Measurements from ENCODE around the gene GRIA3. TPM values are rescaled to one million over a fixed set of nuclear protein-coding genes. Genes with fewer than 3 reads are reported as not detected.

Gene GRIA3
- total RNA-seq, 1 experiment from 2014 or later = 0.06 TPM

GRCh38 chrX:123272630-123273029, 88.6 kb downstream of the GRIA3 start:
- DNase-seq (ENCODE audit: low spot score) = no peak

- DNase-seq (ENCODE audit: low spot score) = no peak
These were observed 90.7 kb downstream of the GRIA3 start for GRCh38 chrX:123274796-123275195.

DNA sequence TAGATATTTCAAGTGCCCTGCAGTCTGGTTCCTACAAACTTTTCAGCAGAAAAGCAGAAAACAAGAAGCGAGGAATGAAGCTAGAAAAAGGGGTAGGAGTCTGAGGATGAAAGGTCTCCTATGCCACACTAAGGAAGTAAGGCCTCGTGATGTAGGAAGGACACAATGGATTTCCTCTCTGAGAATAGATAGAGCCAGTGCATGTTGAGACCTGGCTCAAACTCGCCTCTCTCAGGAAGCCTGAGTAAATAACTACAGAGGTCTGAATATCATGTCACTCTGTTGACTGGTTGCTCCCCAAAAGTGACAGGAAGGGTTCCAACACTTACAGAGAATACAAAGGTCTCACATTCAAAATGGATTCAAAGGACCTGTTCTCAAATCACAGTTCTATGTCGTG, 93.3 kb downstream of the GRIA3 start:
- DNase-seq (ENCODE audit: low spot score) = no peak

DNA sequence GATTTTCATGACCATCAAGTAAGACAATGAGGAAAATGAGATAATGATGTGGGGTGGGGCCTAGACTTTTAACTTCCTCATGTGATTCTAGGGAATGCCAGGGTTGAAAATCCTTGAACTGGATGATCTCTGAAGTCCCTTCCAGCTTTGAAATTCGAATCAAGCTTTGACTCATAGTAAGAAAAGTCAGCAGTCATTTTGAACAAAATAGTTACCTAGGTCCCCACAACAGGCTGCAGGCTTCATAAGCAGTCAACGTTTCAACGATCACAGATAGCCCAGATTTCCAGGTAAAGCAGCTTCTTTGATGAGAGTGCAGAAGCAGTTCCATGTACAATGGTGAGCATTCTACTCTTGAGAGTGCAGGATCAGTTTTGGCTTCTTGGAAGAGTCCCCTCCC, 93.7 kb downstream of the GRIA3 start:
- no peak for DNase-seq (ENCODE audit: low spot score)

DNA sequence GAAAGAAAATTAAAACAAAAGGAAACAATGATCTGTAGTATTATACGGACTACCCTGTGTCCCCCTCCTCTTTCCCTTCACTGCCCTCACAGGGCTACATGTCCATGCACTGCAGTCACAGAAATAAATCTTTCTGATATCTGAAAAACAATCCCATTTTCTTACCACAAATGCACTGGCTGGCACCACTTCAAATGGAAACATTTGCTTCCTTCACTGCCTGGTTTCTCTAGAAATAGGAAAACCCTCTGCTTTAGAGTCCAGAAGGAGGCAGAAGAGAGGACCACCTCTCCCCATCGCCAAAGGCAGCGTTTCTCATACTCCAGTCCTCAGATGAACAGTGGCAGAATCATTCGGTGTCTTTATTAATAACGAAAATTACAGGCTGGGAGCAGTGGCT, 98.2 kb downstream of the GRIA3 start:
- no peak for DNase-seq (ENCODE audit: low spot score)

GRCh38 chrX:123283407-123283806, 99.3 kb downstream of the GRIA3 start:
- DNase-seq (ENCODE audit: low spot score) = peak; percentile 8

DNA sequence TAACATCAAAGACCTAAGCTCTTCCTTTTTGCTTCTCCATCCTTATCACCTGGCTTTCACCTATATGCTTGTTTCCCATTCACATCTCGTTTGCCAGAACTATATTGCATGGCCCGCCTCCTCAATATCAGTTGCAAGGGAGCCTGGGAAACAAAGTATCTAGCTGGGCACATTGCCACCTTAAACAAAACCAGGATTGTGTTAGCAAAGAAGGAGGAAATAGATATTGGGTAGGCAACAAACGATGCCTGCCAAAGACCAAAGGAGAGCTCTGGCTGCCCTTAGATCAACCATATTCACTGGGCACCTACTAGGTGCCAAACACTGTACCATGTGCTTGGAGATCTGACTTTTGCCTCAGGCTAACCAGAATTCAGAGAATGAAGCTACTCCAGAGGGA, 107.5 kb downstream of the GRIA3 start:
- no peak for DNase-seq (ENCODE audit: low spot score)

DNA sequence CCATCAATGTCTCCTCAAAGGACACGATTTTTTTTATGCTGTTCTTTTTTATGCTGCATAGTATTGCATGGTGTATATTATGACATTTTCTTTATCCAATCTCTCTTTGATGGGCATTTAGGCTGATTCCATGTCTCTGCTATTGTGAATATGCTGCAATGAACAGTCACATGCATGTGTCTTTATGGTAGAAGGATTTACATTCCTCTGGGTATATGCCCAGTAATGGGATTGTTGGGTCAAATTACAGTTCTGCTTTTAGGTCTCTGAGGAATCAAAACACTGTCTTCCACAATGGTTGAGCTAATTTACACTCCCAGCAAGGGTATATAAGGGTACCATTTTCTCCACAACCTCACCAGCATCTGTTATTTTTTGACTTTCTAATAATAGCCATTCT, 113.9 kb downstream of the GRIA3 start:
- DNase-seq (ENCODE audit: low spot score) = no peak

DNA sequence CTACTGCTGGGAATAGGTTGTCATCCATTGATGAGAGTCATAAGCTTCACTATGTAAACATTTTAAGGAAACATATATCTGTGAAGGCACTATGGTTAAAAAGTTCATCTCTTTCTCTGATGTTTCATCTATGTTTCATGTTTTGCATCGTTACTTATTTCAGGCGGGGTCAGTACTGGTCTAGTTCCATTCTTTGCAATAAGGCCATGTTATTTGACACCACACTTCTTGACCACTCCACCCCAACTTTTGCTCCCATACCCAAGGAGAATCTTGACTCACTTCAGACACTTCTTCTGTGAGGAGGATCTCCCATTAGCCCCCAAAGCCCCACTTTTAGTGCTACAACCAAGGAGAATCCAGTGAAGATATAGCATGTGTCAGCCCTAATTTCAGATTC, 119.4 kb downstream of the GRIA3 start:
- no peak for DNase-seq (ENCODE audit: low spot score)

GRCh38 chrX:123308658-123309057, 124.6 kb downstream of the GRIA3 start:
- no peak for DNase-seq (ENCODE audit: low spot score)

GRCh38 chrX:123310112-123310511, 126.0 kb downstream of the GRIA3 start:
- no peak for DNase-seq (ENCODE audit: low spot score)

DNA sequence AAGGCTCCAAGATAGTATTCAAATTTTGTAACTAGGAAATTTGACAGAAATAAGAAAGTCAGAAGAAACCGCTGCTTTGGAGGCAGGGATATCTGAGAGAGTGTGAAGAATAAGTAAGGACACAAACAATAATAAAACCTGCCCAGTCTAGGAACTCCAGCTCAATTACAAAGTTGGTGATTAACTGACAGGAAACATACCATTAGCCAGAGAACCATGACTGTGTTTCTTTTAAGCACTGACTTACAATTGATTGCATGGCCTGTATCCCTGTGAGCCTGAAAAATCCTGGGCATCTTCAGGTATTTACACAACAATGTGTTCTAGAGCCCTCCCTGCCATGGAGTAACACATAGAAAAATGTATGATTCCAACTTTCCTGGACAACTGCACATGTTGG, 127.4 kb downstream of the GRIA3 start:
- DNase-seq (ENCODE audit: low spot score) = no peak

DNA sequence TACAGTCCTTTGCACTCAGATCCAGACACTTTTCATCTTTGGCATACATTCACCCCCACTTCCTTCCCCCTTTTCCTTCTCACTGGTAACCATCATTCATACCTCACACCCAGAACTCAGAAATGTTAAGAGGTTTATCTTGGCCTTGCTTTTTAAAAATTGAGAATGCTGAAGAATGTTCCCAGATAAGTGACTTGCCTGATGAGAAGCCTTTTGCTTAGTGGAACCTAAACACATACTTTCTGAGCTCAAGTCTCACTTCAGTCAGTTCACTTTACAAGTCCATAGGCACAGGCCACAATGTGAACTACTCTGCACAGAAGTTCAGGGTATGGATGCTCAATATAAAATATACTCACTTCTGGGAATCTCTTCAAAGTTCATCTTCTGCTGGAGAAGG, 129.4 kb downstream of the GRIA3 start:
- DNase-seq (ENCODE audit: low spot score) = no peak

DNA sequence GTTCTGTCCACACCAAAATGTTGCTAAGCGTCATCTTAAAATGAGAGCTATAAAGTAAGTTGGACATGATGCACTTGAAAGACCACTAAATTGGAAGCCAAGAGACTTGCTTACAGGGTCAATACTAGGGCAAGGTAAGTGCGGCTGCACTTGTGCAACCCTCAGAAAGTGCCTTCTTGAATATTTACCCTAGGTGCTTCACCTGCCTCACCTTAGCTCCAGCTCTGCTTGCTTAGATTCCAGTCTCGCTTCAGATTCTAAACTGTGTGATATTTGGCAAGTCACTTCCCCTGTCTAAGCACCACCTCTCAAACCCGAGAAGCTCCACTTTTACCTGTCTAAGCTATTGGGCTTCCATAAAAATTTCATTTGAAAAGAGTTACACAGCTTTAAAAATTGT, 136.5 kb downstream of the GRIA3 start:
- DNase-seq (ENCODE audit: low spot score) = no peak

GRCh38 chrX:123322536-123322935, 138.5 kb downstream of the GRIA3 start:
- no peak for DNase-seq (ENCODE audit: low spot score)

DNA sequence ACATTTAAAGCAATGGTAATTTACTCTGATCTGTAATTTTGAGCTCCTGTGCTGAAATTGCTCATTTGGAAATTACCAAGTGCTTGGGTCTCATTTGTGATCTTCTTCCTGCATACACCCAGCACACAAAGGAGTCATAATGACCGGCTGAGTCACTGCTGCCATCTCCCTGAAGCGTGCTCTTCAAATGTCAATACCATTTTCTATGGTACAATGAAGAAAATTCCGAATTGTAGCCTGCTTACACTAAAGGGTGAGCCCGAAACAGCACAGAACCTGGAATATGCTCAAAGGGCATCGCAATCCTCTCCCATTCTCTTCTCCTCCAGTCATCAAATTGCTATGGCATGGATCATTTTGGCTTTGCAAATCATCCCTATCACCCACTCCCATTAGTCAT, 140.5 kb downstream of the GRIA3 start:
- DNase-seq (ENCODE audit: low spot score) = no peak

- DNase-seq (ENCODE audit: low spot score) = no peak
These were observed 146.3 kb downstream of the GRIA3 start for GRCh38 chrX:123330229-123330942.

DNA sequence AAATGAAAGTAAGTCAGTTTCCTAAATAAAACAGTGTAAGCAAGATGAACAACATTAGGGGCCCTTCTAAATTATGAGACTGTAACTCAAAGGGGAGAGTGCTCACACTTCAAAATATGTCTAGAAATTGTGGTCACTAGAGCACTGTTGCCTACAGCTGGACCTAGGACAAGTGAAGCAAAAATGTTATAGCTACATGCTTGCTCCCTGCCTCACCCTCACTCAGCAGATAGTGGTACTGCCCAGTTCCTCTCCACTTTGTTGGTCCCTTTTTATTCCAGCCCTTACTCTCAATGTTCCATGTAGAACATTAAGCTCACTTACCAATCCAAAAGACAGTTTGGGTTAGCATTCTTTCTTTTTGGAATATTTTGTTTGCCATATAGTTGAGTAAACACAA, 147.3 kb downstream of the GRIA3 start:
- no peak for DNase-seq (ENCODE audit: low spot score)

- DNase-seq (ENCODE audit: low spot score) = no peak
These were observed 147.8 kb downstream of the GRIA3 start for GRCh38 chrX:123331859-123332258.

- DNase-seq (ENCODE audit: low spot score) = no peak
These were observed 152.6 kb downstream of the GRIA3 start for GRCh38 chrX:123336666-123337065.

DNA sequence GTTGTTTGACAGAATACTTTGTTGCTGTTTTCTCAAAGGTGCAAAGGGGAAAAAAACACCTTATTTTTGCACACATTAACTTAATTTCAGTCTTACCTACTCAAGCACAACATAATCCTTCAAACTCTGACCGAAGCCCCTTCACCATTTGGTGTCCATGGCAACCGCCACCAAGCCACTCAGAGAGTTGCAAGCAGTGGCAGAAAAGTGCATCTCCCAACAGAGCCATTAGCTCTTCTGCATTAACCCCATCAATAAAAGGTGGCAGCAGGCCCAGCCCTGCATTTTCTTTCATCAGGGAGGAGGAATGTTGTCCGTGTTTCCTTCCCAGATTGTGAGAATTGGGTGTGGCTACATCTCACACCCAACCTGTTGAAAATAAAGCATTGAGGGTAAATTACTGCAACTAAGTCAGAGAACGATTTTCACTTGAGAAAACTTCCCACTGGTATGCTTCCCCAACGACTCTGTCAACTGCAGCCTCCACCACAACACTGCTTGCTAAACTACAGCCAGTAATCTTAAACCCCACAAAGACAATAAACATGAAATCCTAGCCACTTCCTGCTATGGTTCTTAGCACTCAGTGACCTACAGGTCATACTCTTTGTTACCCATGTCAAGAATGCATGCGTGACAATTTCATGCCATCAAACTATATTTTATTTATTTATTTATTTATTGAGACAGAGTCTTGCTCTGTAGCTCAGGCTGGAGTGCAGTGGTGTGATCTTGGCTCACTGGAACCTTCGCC, 154.0 kb downstream of the GRIA3 start:
- peak; percentile 23 for DNase-seq (ENCODE audit: low spot score)

DNA sequence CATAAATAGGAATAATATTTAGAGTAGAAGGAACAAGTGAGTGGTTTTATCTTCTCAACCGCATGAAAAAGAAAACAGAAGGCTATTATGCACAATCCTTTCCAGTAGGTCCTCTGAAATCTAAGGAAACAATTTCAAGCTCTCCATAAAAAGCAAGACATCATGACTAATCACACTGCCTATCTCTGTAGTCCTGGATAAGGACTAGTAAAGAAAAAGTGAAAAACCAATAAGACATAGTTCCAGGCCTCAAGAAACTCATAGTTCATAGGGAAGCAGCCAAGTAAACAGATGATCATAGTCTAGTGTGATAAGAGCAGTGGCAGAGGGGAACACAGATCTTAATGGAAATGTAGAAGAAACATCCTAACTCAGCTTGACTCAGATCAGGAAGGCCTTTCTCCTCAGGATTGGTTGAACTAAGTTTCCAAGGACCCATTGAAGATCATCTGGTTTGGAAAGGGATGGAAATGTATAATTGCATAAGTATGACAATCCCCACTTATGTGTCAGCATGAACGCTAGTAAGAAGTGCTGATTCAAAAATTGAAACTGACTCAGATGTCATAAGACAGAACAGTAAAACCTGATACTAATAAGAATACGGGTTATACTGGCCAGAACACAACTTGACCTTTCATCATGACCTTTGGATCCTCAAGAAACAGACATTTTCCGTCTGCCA, 155.3 kb downstream of the GRIA3 start:
- DNase-seq (ENCODE audit: low spot score) = peak; percentile 3

GRCh38 chrX:123340696-123341095, 156.6 kb downstream of the GRIA3 start:
- peak; percentile 41 for DNase-seq (ENCODE audit: low spot score)
